CMK (cell line): ENCODE measurements around the gene ZNF608.

Source experiments
- DNase-seq: peaks from one replicate; pipeline ENCODE4 v3.0.0-alpha.2; 2010; ENCODE audit warnings: low read depth

The ZNF608 gene

DNA sequence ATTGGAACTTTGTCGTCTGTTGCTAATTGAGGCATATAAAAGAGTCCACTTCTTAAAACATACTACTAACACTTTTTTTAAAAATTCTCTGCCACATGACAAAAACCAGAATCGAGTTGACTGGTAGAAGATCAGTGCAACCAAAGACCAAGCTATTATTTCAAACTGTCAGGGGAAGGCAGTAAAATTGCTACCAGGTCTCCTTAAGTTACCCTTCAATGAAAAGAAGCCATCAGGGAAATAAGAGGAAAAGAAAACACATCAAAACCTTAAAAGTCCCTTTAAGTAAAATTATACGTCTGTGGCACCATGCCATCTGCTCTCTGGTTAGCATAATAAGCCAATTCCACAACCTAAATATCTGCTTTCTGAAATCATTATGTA lies 9.6 kb downstream of the ZNF608 start:
- no peak for DNase-seq

DNA sequence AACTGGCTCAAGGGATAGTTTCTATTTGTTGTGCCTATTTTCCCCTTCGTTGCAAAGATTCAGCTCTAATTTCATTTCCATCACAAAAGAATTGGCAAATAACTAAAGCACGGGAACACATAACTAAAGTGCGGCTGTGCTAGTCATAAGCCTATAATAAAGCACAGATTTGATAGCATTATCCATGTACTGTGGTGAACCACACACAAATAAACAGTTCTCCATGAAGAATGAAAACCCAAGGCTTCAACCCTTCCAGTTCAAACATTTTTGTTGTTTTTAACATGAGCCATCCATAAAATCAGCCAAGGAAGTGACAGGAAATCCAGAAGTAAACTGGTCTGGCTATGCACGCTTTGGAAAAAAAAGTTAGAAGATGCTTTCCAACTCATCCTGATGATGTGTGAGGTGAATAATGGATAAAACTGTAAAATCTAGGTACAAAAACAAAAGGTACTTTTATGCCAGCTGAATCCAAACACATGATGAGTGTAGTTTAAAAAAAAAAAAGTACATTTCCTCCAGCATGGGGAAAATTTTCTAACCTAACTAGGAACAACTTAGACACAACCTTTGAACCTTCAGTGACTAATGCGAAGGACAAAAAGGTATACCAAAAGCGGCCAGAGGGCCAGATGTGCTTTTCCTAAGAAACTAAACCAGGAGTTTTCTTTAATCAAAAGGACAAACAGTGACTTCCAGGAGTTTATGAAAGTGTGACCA lies 10.2 kb downstream of the ZNF608 start:
- DNase-seq, result no peak

DNA sequence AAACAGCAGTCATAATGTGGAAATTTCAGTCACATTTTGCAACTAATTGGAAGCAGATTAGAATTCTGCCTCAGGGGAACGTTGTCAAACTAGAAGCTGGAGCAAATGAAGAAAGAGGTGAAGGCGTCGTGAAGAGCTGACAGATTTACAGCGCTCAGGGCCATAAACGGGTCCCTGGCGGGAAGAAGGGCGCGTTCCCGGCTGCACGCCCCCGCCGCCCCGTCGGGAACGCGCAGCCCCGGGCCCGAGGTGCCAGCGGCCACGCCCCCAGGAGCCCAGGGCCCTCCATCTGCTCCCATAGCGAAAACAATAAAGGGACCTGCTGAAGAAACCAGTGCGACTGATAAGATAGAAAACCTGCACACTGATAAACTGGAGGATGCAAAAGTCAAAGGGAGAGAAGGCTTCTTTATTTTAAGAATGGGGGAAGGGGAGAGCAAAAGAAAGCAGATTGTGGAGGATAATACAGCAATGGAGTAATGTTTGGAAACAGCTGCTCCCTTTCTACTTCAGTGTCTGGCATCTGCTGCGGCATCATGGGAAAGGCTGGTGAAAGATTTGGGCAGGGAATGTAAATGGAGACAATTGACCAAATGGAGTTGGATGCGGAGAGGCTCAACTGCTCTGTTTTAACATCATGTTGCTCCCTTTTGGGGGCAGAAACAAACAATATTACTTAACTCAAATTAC lies 11.1 kb downstream of the ZNF608 start:
- DNase-seq, result no peak

DNA sequence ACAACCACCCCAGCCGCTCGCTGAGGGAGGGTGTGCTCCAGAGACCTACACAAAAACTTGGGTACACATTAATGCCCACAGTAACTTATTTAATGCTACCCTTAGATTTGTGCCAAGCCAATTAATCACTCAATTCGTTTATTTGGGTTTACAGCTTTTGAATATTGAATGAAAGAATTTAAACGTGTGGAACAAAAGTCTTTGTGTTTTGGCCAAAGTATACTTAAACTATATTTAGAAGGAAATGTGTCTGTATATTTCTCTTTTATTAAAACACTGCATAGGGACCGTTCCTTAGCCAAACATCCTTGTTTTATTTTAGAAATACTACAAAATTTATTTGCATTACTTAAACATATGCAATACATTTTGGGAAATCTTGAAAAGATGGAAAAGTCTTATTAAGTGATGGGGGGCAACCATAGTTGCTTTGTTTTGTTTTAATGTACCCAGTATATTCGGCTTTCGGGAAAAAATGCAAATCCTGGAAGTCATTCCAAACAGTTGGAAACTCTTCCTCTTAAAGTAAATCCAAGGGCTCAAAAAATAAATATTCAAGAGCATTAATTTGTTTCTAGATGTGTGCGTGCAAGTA lies 11.8 kb downstream of the ZNF608 start:
- no peak for DNase-seq

DNA sequence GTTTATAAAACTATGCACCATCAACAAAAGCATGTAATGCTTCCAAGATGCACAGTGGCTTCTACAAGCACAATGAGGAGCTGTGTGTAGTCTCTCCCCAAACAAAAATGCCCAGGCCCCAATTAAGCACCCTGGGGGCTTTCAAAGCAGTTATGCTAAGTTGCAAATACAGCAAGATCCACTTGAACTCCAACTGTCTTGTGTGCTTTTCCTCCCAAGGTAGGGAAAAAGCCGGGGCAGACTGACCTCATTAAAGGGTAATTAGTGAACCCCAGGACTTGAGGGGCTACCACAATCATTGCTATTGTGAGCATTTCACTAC lies 13.1 kb downstream of the ZNF608 start:
- DNase-seq, result no peak

DNA sequence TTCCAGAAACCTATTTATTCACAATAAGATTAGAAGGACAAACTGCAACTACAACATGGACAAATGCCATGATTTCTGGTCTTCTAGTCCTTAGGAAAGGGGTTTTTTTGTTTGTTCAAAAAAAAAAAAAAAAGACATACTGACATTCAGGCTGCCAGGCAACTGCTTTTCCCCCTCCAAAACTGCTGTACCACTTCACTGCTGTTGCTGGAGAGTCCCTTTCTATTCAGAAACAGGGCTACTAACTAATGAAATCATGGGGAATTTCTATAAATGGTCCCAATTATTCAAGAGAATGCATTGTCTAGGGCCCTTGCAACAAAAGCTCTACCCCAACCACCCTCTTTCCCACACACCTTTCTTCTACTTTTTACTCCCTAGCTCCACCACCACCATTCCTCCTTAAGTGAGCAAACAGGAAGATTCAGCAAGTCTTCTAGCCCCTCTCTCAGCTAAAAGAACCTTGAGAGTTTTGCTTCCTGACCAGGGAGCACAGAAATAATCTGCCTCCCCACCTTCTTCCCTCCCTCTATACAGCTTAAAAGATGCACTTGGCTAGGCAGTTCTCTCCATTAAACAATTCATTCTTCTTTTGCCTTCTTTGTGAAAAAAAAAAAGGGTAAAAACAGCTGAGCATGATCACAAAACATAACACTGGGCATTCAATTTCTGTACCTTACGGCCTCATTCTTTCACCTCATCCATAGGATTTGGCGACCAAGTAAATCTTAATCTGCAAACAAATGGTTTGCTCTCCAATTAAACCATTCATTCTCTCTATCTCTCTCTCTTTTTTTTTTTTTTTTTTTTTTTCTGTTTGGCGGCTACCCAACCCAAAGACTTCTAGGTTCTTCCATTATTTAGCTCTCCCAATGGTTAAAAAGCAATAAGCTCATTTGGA lies 13.8 kb downstream of the ZNF608 start:
- DNase-seq, result no peak

DNA sequence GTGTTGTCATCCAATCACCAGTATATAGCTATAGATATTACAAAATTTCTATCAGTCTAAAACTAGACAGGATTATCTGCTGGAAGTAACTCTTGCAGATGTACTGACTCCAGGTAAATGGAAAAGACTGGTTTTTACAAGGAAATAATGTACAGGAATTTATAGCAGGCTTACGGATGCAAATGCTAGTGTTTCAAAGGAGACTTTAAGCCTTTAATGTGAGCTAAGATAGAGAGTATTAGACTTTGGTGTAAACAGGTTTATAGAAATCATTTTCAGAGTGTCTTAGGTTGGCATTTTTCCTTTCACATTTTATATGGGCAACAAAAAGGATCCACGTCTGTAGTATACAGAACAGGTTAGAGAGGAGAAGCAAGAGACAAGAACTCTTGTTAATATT lies 16.1 kb downstream of the ZNF608 start:
- DNase-seq, result no peak

DNA sequence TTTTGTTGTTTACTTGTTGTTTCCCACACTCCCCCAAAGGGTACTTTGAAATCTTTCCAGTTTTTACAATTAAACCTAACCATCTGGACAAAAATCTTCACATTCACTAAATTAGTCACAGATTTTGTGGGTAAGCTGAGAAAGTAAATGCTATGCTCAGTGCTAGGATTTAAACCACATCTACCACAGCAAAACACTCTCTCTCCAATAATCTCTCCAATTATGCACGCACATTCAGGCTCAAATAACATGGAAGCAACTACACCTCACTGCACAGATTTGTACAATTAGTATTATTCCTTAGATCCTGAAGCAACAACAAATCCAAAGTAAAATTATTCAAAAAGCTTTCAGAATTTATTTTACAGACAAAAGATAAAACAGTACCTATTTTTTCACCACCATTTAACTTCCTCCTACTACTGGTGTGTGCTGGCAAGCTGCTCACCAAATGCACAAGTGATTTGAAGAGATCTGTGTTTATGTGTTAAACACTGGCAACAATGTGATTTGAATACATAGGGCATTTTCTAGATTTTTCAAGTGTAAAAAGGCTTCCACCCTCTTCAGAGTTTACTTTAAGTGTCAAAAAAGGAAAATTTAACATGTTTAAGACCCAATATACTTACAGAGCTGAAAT lies 16.6 kb downstream of the ZNF608 start:
- DNase-seq, result no peak

DNA sequence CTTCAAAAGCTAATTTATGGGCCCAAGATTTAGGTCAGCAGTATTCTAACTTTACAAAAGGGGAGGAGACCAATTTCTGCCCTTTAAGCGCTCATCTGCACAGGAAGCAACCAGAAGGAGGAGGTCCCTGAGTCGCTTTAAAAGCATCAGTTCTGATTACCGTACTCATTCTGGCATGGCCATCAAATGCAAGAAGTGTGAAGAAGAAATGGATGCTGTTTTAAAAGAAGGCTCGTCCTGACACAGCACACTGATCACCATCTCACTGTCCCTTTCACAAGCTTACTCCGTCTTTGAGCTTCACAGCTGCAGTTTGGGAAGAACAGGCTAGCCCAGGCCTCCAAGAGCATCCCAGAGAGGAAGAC lies 17.5 kb downstream of the ZNF608 start:
- DNase-seq, result no peak

DNA sequence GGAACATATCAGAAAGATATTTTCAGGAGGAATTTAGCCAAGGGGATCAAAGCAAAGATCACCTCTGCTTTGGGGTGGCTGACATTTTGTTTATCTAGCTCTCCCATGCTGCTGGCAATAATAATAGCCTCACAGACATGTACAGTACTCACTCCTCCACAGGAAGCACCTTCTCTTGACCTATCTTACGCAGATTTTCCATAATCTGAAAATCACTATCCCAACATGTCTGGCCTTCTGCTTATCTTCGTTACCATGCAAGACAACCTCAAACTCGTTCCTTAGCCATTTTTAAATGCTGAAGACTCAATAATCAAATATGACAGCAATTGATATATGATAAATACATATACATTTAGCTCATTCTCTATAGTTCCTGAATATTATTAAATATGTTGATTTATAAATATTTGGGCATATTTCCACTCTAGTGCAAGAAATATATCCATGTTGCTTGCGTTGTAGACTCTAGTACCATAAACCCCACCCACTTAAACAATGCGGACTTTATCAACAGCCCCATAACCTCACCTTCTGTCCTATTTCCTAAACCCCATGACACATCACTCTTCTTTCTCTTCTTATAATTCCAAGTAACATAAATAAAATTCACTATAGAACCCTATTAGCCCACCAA lies 18.0 kb downstream of the ZNF608 start:
- no peak for DNase-seq

DNA sequence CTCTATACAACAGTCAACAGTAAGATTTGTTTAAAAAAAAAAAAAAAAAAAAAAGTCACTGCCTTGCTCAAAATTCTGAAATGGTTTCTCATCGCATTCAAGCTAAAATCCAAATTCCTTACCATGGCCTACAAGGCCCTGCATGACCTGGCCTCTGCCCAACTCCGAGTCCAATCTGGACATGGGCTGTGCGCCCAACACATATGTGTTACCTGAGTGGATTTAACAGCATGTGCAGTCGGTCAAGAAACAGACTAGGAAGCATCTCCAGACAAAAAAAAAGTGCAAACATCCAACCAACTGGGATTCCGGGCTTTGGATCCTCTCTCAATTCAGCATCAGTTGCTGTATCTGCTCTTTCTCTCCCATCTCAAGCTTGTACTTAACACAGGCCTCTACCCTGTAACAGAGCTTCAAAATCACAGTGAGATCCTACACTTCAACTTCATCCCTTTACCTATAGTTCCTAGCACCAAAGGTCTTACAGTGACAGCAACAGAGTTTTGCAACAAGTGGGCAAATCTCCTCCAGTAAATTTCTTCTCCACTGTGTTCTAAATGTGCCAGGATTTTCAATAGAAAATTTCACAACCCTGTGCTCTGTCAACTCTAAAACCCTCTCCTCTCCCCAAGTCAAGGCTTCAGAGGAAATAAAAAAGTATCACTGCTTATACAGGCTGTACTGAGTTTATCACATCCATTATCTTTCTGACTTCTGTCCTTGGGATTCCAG lies 19.6 kb downstream of the ZNF608 start:
- no peak for DNase-seq

DNA sequence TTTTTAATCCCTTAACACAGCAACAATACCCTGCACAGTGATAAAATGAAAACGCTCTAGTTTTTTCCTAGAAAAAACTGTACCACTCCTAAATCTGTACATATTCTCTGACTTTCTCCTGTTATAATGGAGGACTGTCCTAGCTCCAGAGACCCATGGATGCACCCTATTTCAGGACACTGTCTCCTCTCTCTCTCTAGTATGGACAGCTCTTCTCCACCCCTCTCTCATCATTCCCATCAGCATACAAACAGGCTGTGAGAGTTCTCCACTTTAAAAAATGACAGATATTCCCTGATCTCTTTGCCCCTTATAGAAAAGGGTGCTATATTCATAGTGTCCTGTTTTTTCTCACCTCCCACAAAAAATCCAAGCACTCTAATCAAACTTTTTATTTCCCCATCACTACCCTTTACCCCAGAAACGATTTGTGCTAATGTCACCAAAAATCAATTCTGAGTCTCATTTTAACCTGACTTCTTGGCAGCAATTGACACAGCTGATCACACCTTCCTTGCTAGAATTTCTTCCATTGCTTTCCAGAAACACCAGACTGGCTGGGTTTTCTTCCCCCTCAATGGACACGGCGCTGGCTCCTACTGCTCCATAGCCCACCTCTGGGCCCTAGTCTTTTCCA lies 20.7 kb downstream of the ZNF608 start:
- DNase-seq, result no peak

DNA sequence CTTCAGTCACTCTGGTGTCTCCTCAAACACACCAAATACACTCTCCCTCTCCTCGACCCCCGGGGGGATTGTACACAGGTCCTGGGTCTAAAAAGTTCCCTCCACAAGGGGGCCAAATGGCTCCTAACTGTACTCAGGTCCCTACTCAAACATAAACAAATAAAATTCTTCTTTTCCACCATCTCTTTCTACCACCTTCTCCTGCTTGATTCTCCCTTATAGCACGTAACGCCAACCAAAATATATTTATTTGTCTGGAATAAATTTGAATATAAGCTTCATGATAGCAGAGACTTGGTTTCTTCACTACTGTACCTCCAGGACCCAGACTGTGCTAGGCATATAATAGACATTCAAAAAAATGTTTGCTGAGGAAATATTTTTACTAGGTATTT lies 21.4 kb downstream of the ZNF608 start:
- DNase-seq, result no peak

DNA sequence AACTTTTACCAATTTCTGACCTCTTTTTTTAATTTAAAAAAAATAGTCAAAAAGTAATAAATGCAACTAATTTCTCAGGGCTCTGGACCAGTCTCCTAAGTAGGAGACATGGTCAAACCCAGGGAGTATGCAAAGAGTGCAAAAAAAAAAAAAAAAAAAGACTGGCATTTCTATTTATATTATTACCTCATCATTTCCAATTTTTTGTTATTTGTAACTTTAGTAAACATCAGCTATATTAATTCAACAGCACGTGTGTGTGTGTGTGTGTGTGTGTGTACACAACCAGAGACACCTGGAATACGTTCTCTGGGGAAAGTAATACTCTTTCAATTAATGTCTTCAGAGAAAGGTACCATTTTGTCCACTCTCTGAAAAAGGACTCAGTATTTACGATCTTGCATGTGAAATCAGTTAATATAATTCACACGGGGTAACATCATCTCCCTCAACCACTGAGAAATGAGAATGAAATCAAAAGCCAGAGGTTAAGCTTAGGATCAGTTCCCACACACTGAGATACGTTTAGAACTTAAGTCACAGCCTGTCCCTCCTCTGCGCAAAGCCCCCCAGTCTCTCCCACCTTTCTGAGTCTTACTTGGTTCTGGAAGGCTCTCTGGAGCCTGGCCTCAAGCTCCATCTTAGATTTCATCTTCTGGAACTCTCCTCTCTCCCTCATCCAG lies 21.9 kb downstream of the ZNF608 start:
- DNase-seq, result no peak

DNA sequence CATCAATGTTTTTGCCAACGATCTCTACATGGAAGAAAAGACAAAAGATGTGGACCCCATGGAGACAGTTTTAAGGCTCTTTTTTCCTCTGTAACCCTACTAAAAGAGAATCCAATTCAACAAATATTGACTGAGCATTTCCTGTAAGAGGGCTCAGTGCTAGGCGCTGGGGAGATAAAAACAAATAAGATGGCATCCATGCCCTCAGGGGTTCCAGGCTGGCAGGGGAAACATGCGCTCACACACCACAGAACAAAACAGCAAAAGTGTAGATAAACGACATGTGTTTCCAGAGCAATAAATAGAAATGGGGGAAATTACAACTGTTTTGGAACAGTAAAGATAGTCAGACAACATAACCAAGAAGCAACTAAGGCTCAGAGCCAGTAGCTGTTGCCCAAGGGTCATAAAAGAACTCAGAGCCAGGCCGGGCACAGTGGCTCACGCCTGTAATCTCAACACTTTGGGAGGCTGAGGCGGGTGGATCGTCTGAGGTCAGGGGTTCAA lies 25.2 kb downstream of the ZNF608 start:
- DNase-seq, result no peak

DNA sequence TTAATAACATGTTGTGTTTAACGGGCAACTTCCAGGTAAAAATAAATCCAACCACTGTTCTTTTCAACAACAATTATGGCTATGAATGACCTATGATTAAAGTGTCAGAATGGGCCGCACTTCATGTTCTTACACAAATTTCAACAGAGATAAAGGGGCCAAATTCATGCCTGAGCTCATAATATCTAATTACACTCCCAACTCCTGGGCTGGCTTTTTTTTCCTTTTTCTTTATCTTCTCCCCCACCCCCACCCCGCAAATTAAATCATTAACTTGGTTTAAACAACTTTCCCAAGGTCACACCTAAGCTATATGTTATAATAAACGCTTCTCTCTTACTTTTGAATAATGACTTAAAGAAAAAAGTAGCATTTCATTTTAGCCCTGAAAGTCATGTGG lies 25.8 kb downstream of the ZNF608 start:
- no peak for DNase-seq

DNA sequence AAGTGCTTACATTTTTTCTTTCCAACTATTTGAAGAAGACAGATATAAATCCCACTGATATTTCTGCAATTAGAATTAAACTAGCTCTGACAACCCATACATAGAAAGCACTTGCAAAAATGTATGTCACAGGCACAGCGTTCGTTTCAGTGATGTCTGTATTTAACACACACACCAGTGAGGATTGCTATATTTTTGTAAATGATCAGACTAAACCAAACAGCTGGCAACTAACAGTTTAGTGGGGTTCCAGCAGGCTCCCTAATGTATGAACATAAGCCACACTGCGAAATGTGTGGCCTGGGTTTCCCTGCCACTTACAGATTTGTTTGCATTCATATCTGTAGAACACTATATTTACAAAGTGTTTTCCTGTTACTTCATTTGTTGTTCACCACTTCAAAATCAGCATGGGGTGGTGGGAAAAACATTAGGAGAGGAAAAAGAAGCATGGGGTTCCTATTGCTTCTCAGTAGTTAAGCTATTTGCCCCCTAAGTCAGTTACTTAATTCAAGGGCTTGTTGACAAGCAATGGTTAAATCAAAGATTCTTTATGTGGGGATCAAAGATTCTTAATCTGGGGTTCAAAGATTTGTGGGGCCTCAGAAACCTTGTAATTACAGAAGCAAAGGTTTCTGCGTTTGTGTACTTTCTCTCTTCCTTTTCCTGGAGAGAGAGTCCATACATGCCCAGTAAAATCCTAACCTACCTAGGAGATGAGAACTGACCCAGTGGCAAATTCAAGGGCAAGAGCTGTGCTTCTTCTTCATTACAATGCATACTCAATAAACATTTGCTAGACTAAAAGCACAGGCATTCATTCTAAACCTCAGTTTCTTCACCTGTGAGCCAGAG lies 27.1 kb downstream of the ZNF608 start:
- no peak for DNase-seq

DNA sequence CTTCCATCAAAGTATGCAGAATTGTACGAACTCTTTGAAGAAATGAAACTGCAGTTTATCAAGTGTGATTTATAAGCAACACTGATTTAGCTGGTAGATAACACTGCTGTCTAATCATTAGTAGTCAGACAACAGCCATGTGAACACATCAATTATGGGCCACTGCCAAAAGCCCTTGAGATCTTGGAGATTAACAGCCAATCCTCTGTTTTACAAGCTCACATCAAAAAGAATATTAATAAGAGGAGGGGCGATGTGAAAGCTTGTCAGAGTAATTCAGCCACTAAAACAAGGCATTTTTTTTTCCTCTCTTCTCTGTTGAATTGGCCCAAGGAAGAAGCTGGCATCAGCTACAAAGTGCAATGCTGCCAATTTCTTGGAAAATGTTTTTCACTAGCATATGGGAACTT lies 28.1 kb downstream of the ZNF608 start:
- no peak for DNase-seq

DNA sequence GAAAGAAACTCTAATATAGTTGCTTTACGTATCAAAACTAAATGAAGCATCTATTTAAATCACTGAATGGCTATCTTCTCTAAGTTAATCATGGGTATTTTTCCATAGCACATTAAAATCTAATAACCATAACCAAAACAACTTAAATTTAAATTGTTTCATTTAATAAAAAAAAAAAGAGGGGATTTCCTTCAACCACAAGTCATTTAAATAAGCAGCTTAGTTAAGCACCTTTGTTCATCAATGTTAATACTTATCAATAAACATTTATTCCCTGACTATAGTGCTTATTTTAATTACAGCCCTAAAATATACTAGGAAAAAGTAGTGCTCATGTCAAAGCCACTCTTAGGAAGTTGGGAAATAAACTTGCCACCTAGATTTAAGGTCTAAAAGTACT lies 30.3 kb downstream of the ZNF608 start:
- DNase-seq, result no peak
